SK-N-SH (cell line): ENCODE measurements around the gene TTC19. TPM values are rescaled to one million over a fixed set of nuclear protein-coding genes. Genes with fewer than 3 reads are reported as not detected.

Experiments used
- CTCF ChIA-PET: fragments of 300-600, 350-600 bp; formaldehyde crosslinking; extraction: SDS; loops from one replicate; lab custom pipeline; 2021; lab: Yijun Ruan, JAX
- POLR2A ChIA-PET: fragments of 350-600 bp; sonication (Branson Sonifier 250); formaldehyde crosslinking; extraction: SDS; loops from one replicate; lab custom pipeline; 2020; ENCODE audit warnings: antibody characterized with exemption, inconsistent platforms; lab: Yijun Ruan, JAX
- DNase-seq: peaks from one replicate; pipeline ENCODE4 v3.0.0; 2012
- H2AFZ ChIP-seq: fragments of 200-600 bp; sonication (generic); 2 replicates; pipeline ENCODE4 v1.8.1; 2016; ENCODE audit warnings: antibody characterized with exemption, mild to moderate bottlenecking, low read depth
- H3F3A ChIP-seq: fragments of 200-600 bp; sonication (generic); replicated peaks from 2 replicates; pipeline ENCODE3; 2016; ENCODE audit warnings: antibody characterized with exemption, mild to moderate bottlenecking; ENCODE audit not compliant: insufficient read depth
- H3K27ac ChIP-seq, 2 experiments: fragments of 200-500 bp in 1 of 2; fragments of 200-600 bp in 1 of 2; sonication (Bioruptor generic) in 1 of 2; sonication (generic), shearing (Covaris generic) in 1 of 2; 2 replicates each; pipeline versions ENCODE4 v1.5.1 to v1.6.1; 2014 to 2016; ENCODE audit warnings: low read depth in 2 of 2, inconsistent platforms in 1 of 2, low read length in 1 of 2, mild to moderate bottlenecking in 1 of 2, mixed read lengths in 1 of 2
- H3K27me3 ChIP-seq: fragments of 200-600 bp; sonication (generic), shearing (Covaris generic); 2 replicates; pipeline ENCODE4 v1.6.1; 2016; ENCODE audit warnings: mixed run types; ENCODE audit not compliant: insufficient read depth
- H3K36me3 ChIP-seq, 2 experiments: fragments of 200-500 bp in 1 of 2; fragments of 200-600 bp in 1 of 2; sonication (Bioruptor generic) in 1 of 2; sonication (generic) in 1 of 2; replicated peaks in 1 of 2; 2 replicates each; pipeline versions ENCODE3 to v1.5.1; 2014 to 2016; ENCODE audit warnings: low read length in 1 of 2, mild to moderate bottlenecking in 1 of 2; ENCODE audit not compliant: insufficient read depth in 2 of 2, control insufficient read depth in 1 of 2
- H3K4me1 ChIP-seq, 2 experiments: fragments of 200-500 bp in 1 of 2; fragments of 200-600 bp in 1 of 2; sonication (Bioruptor generic) in 1 of 2; sonication (generic), shearing (Covaris generic) in 1 of 2; 2 replicates each; pipeline versions ENCODE4 v1.5.1 to v1.6.1; 2014 to 2016; ENCODE audit warnings: low read depth in 1 of 2, low read length in 1 of 2, mixed run types in 1 of 2; ENCODE audit not compliant: insufficient read depth in 2 of 2, control insufficient read depth in 1 of 2
- H3K4me2 ChIP-seq: fragments of 200-600 bp; sonication (generic), shearing (Covaris generic); 2 replicates; pipeline ENCODE4 v1.6.1; 2017; ENCODE audit warnings: mixed run types
- H3K4me3 ChIP-seq, 2 experiments: fragments of 200-500 bp in 1 of 2; fragments of 200-600 bp in 1 of 2; sonication (Bioruptor generic) in 1 of 2; sonication (generic), shearing (Covaris generic) in 1 of 2; 2 replicates each; pipeline versions ENCODE4 v1.5.1 to v1.8.1; 2014 to 2016; ENCODE audit warnings: low read depth in 2 of 2, inconsistent platforms in 1 of 2, low read length in 1 of 2, mild to moderate bottlenecking in 1 of 2, mixed read lengths in 1 of 2, moderate library complexity in 1 of 2
- H3K79me2 ChIP-seq: fragments of 200-600 bp; sonication (generic); 2 replicates; pipeline ENCODE4 v1.8.1; 2017; ENCODE audit warnings: mild to moderate bottlenecking; ENCODE audit not compliant: insufficient read depth
- H3K9ac ChIP-seq: fragments of 200-600 bp; sonication (generic); 2 replicates; pipeline ENCODE4 v1.6.1; 2017; ENCODE audit warnings: mixed run types
- H3K9me2 ChIP-seq: fragments of 200-600 bp; sonication (generic); 2 replicates; pipeline ENCODE4 v1.6.1; 2017; ENCODE audit warnings: mixed run types
- H3K9me3 ChIP-seq: fragments of 200-600 bp; sonication (generic); 2 replicates; pipeline ENCODE4 v1.6.1; 2017; ENCODE audit warnings: mixed run types, mild to moderate bottlenecking, moderate library complexity
- H4K20me1 ChIP-seq: fragments of 200-600 bp; sonication (generic); 2 replicates; pipeline ENCODE4 v1.6.1; 2017; ENCODE audit warnings: mild to moderate bottlenecking, mixed run types; ENCODE audit not compliant: insufficient read depth
- CHD2 ChIP-seq: fragments of 150-350 bp; IDR thresholded peaks from 2 replicates; pipeline ENCODE4 v1.6.1; 2018; ENCODE audit warnings: low read length; ENCODE audit not compliant: partially characterized antibody
- ELF1 ChIP-seq: IDR thresholded peaks from 2 replicates; pipeline ENCODE4 v1.4.0; 2012
- EZH2phosphoT487 ChIP-seq: fragments of 200-600 bp; sonication (generic); IDR thresholded peaks from 2 replicates; pipeline ENCODE4 v1.6.1; 2017; ENCODE audit warnings: low read depth, mixed run types, mild to moderate bottlenecking, antibody characterized with exemption, moderate library complexity, borderline replicate concordance
- FOSL2 ChIP-seq: IDR thresholded peaks from 2 replicates; pipeline ENCODE4 v1.4.0; 2012; ENCODE audit warnings: low read depth, mild to moderate bottlenecking, moderate library complexity, borderline replicate concordance
- GATA2 ChIP-seq: sonication (generic); formaldehyde crosslinking; IDR thresholded peaks from 2 replicates; pipeline ENCODE4 v1.5.0; 2020; ENCODE audit warnings: mild to moderate bottlenecking, missing genetic modification reagents
- JUND ChIP-seq: IDR thresholded peaks from 2 replicates; pipeline ENCODE4 v1.4.0; 2012
- MEF2A ChIP-seq: IDR thresholded peaks from 2 replicates; pipeline ENCODE4 v1.4.0; 2012; ENCODE audit warnings: low read depth, borderline replicate concordance
- NFIC ChIP-seq: IDR thresholded peaks from 2 replicates; pipeline ENCODE4 v1.4.0; 2012; ENCODE audit warnings: borderline replicate concordance
- NRF1 ChIP-seq: IDR thresholded peaks from 2 replicates; pipeline ENCODE4 v1.6.1; 2012; ENCODE audit warnings: low read depth, mild to moderate bottlenecking, low read length
- RFX5 ChIP-seq: IDR thresholded peaks from 2 replicates; pipeline ENCODE4 v1.6.1; 2012; ENCODE audit warnings: mild to moderate bottlenecking, improper control_type of control experiment, low read length
- RXRA ChIP-seq: IDR thresholded peaks from 2 replicates; pipeline ENCODE4 v1.4.0; 2012; ENCODE audit warnings: low read depth, mild to moderate bottlenecking, borderline replicate concordance
- SIN3A ChIP-seq: IDR thresholded peaks from 2 replicates; pipeline ENCODE4 v1.6.1; 2012; ENCODE audit warnings: low read depth, mild to moderate bottlenecking, low read length, moderate library complexity, borderline replicate concordance
- SMC3 ChIP-seq: IDR thresholded peaks from 2 replicates; pipeline ENCODE4 v1.6.1; 2012; ENCODE audit warnings: low read depth, low read length, improper control_type of control experiment
- TAF1 ChIP-seq: IDR thresholded peaks from 2 replicates; pipeline ENCODE4 v1.6.1; 2012; ENCODE audit warnings: low read depth, mild to moderate bottlenecking, low read length, moderate library complexity, borderline replicate concordance
- TCF12 ChIP-seq: IDR thresholded peaks from 2 replicates; pipeline ENCODE4 v1.4.0; 2012
- WGBS: methylation state at CpG from one replicate; pipeline ENCODE4 v1.1.6; 2017; ENCODE audit warnings: low lambda C conversion rate; 5-methylcytosine and 5-hydroxymethylcytosine counted together
- polyA plus RNA-seq, 3 experiments: library from polyadenylated mRNA; depleted of rRNA; stranded (reverse); fragments of >200 nt; gene quantifications; 2 replicates each; pipeline ENCODE4 v1.2.3, GENCODE V29; 2012
- TF ChIP-seq, protein P1 (sequence below): IDR thresholded peaks from 2 replicates; pipeline ENCODE4 v1.4.0; 2012; ENCODE audit warnings: low read depth, borderline replicate concordance
- TF ChIP-seq, protein P2 (sequence below): fragments of 150-350 bp; IDR thresholded peaks from 2 replicates; pipeline ENCODE4 v1.6.1; 2017; ENCODE audit warnings: antibody characterized with exemption, low read length, low read depth, borderline replicate concordance
- TF ChIP-seq, protein P3 (sequence below): IDR thresholded peaks from 2 replicates; pipeline ENCODE4; 2012
- TF ChIP-seq, protein P4 (sequence below): fragments of 150-350 bp; IDR thresholded peaks from 2 replicates; pipeline ENCODE4 v1.6.1; 2016; ENCODE audit warnings: mild to moderate bottlenecking, low read depth, low read length
- TF ChIP-seq, protein P5 (sequence below): IDR thresholded peaks from 2 replicates; pipeline ENCODE4 v1.6.1; 2012; ENCODE audit warnings: mild to moderate bottlenecking, low read depth, low read length, moderate library complexity

The TTC19 gene
- polyA plus RNA-seq, 1 of the 3 experiments (the other 2 are of a cell fraction), result 6.6 TPM

DNA sequence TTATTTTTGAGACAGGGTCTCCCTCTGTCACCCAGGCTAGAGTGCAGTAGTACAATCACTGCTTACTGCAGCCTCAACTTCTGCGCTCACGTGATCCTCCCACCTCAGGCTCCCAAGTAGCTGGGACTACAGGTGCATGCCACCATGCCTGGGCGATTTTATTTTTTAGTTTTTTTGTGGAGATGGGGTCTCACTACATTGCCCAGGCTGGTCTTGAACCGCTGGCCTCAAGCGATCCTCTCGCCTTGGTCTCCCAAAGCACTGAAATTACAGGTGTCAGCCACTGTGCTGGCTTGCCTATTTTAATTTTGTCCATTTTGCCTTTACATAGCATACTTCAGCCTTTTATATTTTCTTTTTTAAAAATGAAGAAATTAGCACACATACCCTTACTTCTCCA lies 51.2 kb downstream of the TTC19 start:
- Histone ChIP-seq H3K4me2 (no peak overlapping the region), H3K79me2 (peaks cover 51% of the 10 kb centered on the region), H3K4me3 (no peak overlapping the region), H3F3A (peaks cover 7% of the 10 kb centered on the region), H4K20me1 (no peaks in the 10 kb centered on the region), H3K27me3 (no peaks in the 10 kb centered on the region), H3K36me3 (peaks cover 21 to 78% of the 10 kb centered on the region in 2 experiments), H3K4me1 (no peaks in the 10 kb centered on the region), H3K9me3 (no peaks in the 10 kb centered on the region), H3K9me2 (no peaks in the 10 kb centered on the region), H2AFZ (no peak overlapping the region), H3K27ac (no peak overlapping the region), H3K9ac (no peak overlapping the region)
- DNase-seq, result no peak
- ChIA-PET POLR2A (no interaction called here), CTCF (interaction anchor here (1.2 kb wide), 1 partner anchor 17 kb away, joined by 3 read pairs; no protein-coding TSS in a partner anchor)
- TF ChIP-seq TAF1, result no peak
- no peak for TF ChIP-seq RXRA
- TF ChIP-seq, protein P1, sequence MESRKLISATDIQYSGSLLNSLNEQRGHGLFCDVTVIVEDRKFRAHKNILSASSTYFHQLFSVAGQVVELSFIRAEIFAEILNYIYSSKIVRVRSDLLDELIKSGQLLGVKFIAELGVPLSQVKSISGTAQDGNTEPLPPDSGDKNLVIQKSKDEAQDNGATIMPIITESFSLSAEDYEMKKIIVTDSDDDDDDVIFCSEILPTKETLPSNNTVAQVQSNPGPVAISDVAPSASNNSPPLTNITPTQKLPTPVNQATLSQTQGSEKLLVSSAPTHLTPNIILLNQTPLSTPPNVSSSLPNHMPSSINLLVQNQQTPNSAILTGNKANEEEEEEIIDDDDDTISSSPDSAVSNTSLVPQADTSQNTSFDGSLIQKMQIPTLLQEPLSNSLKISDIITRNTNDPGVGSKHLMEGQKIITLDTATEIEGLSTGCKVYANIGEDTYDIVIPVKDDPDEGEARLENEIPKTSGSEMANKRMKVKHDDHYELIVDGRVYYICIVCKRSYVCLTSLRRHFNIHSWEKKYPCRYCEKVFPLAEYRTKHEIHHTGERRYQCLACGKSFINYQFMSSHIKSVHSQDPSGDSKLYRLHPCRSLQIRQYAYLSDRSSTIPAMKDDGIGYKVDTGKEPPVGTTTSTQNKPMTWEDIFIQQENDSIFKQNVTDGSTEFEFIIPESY, result no peak
- TF ChIP-seq, protein P2, sequence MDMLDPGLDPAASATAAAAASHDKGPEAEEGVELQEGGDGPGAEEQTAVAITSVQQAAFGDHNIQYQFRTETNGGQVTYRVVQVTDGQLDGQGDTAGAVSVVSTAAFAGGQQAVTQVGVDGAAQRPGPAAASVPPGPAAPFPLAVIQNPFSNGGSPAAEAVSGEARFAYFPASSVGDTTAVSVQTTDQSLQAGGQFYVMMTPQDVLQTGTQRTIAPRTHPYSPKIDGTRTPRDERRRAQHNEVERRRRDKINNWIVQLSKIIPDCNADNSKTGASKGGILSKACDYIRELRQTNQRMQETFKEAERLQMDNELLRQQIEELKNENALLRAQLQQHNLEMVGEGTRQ, result no peak
- TF ChIP-seq NFIC, result no peak
- TF ChIP-seq, protein P3, sequence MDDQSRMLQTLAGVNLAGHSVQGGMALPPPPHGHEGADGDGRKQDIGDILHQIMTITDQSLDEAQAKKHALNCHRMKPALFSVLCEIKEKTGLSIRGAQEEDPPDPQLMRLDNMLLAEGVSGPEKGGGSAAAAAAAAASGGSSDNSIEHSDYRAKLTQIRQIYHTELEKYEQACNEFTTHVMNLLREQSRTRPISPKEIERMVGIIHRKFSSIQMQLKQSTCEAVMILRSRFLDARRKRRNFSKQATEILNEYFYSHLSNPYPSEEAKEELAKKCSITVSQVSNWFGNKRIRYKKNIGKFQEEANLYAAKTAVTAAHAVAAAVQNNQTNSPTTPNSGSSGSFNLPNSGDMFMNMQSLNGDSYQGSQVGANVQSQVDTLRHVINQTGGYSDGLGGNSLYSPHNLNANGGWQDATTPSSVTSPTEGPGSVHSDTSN, result no peak
- no peak for TF ChIP-seq SMC3
- TF ChIP-seq FOSL2, result no peak
- no peak for TF ChIP-seq TCF12
- TF ChIP-seq, protein P4, sequence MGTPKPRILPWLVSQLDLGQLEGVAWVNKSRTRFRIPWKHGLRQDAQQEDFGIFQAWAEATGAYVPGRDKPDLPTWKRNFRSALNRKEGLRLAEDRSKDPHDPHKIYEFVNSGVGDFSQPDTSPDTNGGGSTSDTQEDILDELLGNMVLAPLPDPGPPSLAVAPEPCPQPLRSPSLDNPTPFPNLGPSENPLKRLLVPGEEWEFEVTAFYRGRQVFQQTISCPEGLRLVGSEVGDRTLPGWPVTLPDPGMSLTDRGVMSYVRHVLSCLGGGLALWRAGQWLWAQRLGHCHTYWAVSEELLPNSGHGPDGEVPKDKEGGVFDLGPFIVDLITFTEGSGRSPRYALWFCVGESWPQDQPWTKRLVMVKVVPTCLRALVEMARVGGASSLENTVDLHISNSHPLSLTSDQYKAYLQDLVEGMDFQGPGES, result no peak
- TF ChIP-seq GATA2 (CRISPR knock-in tag), result no peak
- TF ChIP-seq ELF1, result no peak
- TF ChIP-seq SIN3A, result no peak
- TF ChIP-seq MEF2A, result no peak
- no peak for TF ChIP-seq EZH2phosphoT487
- no peak for TF ChIP-seq CHD2
- TF ChIP-seq, protein P5, sequence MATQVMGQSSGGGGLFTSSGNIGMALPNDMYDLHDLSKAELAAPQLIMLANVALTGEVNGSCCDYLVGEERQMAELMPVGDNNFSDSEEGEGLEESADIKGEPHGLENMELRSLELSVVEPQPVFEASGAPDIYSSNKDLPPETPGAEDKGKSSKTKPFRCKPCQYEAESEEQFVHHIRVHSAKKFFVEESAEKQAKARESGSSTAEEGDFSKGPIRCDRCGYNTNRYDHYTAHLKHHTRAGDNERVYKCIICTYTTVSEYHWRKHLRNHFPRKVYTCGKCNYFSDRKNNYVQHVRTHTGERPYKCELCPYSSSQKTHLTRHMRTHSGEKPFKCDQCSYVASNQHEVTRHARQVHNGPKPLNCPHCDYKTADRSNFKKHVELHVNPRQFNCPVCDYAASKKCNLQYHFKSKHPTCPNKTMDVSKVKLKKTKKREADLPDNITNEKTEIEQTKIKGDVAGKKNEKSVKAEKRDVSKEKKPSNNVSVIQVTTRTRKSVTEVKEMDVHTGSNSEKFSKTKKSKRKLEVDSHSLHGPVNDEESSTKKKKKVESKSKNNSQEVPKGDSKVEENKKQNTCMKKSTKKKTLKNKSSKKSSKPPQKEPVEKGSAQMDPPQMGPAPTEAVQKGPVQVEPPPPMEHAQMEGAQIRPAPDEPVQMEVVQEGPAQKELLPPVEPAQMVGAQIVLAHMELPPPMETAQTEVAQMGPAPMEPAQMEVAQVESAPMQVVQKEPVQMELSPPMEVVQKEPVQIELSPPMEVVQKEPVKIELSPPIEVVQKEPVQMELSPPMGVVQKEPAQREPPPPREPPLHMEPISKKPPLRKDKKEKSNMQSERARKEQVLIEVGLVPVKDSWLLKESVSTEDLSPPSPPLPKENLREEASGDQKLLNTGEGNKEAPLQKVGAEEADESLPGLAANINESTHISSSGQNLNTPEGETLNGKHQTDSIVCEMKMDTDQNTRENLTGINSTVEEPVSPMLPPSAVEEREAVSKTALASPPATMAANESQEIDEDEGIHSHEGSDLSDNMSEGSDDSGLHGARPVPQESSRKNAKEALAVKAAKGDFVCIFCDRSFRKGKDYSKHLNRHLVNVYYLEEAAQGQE, result no peak
- TF ChIP-seq NRF1, result no peak
- TF ChIP-seq JUND, result no peak
- no peak for TF ChIP-seq RFX5
- 97% methylated on average over 6 of the region's 6 CpGs for WGBS
